ENCODE measurements around the gene SMYD3.
"Not testable (repeated sequence)": the region's sequence is repeated elsewhere in the genome, so short reads cannot be mapped to it uniquely, and the experiment has no call there.

SMYD3 gene

DNA sequence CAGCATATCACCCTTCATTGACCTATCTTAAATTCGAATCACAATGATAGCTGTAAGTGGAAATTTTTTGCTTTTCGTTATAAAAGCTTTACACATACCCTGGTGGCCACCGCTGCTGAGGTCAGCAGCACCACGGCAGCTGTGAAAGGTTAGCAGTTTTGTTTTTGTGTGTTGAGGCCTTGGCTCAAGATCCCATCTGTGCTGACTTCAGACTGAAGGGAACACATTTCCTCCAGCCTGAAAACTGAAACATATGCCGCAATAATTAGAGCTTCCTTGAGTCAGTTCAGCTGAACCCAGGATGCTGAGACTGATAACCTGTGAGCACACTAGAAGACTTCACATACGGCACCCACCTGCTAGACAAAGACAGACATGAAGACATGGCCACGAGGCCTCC is 103.0 kb downstream of the SMYD3 start:
- no peak for DNase-seq

DNA sequence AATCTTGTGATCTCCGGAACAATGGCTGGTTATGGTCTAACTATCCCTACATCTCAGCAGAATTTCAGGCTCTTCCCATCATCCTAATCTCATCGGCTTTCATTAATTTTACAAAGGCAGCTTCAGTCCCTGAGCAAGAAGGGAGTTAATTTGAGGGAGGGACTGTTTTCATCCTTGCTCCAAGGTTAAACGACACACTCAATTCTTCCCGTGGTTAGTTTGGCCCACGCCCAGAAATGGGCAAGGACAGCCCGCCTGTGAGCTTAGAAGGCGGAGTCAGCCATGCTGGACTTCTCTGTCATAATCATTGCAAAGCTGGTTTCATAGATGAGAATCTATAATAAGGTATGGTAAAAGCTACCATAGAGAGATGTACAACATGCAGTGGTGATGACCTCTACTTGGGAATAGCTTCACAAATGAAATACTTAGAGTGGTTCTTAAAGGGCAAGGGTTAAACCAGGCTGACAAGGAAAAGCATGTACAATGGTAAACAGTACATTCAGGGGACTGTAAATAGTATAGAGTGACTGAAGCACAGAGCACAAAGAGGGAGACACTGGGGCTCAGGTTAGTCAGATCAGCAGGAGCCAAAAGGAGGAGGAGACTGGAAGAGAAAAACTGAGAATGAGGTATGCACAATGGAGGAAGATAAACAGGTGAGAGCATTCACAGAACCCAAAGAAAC is 108.8 kb downstream of the SMYD3 start:
- DNase-seq = no peak

DNA sequence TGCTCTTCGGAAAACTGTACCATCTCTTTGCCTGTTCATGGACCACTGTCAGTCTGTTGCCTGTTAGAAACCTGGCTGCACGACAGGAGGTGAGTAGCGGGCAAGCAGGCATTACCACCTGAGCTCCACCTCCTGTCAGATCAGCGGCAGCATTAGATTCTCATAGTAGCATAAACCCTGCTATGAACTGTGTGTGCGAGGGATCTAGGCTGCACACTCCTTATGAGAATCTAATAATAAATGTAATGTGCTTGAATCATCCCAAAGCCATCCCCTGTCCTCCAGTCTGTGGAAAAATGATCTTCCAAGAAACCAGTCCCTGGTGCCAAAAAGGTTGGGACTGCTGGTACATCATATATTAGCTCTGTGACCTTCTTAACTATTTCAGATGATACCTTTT is 110.0 kb downstream of the SMYD3 start:
- DNase-seq = no peak

DNA sequence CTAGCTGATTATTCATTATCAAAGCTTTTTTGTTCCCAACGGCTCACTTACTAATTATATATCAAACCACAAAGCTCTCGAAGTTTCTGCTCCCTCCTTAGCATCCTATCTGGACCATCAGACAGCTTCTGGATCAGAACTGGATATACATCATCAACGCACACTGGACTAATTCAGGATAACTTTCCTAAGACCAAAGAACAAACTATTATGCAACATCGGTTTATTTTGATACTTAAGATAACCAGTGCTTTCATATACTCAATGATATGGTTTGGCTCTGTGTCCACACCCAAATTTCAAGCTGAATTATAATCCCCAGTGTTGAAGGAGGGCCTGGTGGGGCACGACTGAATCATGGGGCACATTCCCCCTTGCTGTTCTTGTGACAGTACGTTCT is 110.8 kb downstream of the SMYD3 start:
- DNase-seq = no peak

DNA sequence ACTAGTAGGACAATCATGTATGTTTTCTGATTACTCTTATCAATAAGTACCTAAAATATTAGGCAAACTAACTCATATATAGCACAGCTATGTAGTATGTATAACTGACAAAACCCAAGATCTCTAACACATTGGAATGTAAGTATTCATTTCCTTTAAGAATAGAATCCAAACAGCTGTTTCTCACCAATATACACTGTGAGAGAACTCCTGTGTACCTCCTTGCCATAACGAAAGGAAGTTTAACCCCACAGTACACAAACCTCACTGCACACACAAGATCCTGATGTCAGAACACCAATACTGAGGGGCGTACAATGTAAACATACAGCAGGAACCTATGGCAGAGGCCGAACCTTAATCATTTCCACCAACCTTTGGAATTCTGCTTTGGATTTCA is 113.0 kb downstream of the SMYD3 start:
- no peak for DNase-seq

DNA sequence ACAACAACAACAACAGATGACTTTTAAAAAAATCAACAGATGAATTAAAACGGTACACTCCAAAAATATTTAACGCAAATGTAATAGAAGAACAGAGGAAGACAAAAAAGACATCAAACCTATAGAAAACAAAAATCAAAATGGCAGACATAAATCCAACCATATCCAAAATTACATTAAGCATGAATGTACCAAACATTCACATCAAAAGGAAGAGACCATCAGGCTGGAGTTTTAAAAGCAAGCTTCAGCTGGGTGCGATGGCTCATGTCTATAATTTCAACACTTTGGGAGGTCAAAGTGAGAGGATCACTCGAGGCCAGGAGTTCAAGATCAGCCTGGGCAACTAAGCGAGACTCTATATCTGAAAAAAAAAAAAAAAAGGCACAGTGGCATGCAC is 116.2 kb downstream of the SMYD3 start:
- DNase-seq = no peak

DNA sequence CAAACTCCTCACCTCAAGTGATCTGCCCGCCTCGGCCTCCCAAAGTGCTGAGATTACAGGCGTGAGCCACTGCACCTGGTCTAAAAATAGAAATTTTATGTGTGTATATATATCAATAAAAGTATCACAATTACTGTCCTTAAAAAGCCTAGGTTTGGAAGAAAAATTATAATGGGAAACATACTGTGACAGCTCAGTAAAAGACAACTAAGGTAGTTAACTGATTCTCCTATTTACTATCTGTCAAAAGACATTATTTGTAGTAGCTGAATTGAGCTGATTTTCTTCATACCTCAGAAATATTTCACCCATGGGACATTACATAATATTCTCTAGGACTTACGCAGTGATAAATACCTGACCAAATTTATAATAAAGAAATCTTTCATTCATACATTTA is 122.5 kb downstream of the SMYD3 start:
- no peak for DNase-seq

DNA sequence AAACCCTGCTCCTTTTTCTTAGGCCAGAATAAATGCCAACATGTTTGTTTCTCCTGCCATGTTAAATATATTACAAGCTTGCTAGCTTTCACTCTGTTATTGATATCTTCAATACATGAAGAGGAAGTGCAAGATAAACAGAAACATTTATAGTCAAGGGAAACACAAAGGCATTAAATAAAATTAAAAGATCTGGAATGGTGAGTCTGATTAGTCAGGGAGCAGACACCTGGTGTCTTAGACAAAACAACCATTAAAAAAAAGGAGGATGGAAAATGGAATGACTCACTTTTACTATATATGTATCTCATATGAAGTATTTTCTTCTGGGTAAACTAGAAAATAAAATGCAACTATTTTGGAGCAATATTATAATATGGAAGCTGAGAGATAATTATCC is 123.3 kb downstream of the SMYD3 start:
- no peak for DNase-seq

DNA sequence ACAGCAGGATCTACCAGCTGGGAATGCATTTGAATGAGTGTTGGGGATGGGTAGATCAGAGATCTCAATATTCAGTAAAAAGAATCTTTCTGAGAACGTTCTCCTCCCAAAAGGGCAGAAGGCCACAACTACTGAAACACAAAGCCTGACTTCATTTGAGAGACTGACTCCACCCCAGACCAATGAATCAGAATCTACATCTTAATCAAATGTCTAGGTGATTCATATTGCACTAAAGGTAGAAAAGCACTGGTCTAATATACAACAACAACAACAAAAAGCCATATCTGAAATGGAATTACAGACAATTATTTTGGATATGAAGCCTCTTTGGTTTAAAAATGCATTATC is 123.9 kb downstream of the SMYD3 start:
- no peak for DNase-seq

DNA sequence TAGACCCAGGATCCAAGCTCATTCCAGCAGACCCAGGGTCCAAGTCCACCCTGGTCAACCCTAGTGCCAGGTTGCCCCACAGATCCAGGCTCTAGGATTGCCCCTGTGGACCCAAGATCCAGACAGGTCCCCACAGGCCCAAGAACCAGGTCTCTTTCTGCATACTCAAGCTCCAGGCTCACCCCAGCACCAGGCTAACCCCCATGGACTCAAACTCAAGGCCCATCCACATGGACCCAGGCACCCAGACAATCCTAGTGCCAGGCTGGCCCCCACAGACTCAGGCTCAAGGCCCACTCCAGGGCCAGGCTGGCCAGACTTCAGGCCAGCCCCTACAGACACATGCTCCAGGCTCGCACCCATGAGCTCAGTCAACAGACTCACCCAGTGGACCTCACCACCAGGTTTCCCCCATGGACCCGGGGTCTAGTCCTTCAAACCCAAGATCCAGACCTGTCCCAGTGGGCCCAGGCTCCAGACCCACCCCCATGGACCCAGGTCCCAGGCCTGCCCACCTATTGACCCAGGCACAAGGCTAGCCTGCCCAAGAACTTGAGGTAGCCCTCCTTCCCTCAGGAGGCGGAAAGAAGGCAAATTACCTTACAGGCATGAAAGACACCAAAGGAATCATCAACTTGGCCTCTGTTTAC is 124.4 kb downstream of the SMYD3 start:
- DNase-seq = no peak

DNA sequence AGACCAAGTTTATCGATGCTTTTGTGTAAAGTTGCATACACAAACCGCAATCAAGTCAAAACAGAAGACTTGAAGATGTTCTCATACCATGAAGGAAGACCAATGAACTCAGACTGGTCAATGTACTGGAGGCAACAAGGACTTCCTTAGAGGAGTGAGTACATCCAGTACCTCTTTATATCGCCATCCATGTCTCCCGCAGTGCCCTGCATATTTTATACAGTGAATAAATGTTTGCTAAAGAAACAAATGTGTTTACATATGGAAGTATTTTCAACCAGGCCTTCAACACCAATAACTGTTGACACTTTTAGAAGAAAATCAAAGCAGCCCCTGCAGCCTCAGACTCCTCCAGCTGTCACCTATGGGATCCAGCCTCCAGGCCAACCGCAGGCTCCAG is 125.6 kb downstream of the SMYD3 start:
- DNase-seq = no peak

DNA sequence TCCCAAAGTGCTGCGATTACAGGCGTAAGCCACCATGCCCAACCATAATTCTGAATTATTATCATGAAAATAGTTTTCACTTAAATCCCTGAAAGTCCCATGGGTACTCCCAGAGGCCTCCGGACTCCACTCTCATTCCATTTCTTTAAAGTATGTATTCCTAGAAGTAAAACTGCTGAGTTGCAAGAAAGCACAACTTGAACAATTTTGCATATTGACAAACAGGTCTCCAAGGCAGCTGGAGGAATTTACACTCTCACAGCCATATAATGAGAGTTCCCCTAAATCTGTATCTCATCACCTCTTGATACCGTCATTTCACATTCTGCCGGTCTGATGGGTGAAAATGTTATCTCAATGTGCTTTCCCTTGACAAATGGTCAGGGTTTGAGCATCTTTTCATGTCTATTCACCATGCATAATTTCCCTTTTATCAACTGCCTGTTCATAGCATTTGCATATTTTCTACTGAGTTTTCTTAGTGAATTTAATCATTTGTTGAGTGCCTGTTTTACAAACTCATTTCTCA is 129.4 kb downstream of the SMYD3 start:
- no peak for DNase-seq

DNA sequence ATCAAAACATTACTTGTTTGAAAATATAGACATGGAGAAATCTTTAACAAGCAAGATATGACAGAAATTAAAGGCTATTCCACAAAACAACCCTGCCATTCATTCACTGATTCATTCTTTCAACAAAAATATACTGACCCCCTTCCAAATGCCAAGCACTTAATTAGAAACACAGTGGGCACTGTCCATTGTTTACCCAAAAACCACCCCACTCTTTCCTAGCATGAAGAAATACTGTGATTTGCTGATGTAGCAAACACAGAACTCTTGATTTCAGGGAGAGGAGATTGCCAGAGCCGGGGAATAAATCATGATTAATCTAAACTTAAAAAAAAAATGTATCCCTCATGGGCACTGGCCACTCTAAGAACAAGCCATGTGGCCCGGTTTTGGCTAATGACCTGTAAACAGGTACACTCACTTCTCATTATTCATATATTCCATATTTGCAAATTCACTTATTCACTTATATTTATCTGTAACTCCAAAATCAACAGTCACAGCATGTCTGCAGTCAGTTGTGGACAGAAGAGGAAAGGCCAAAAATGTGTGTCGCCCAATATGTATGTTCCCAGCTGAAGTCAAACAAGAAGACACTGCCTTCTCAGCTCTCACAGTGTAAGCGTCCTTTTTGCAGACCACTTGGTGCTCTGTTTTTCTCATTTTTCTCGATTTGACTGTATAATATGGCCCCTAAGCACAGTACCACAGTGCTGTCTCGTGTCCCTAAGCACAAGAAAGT is 133.1 kb downstream of the SMYD3 start:
- no peak for DNase-seq

DNA sequence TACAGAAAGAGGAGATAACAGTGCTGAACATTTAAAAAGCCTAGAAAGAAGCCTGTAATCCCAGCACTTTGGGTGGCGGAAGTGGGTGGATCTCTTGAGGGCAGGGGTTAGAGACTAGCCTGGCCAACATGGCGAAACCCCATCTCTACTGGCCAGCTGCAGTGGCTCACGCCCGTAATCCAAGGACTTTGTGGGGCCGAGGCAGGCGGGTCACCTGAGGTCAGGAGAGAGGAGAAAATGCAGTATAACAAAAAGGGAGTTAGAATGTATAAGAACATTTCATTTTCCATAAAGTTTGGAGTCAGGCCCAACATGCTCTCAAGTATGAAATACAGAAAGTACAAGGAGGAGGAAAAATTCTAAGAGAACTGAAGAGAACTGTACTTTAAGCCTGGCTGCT is 134.5 kb downstream of the SMYD3 start:
- no peak for DNase-seq

DNA sequence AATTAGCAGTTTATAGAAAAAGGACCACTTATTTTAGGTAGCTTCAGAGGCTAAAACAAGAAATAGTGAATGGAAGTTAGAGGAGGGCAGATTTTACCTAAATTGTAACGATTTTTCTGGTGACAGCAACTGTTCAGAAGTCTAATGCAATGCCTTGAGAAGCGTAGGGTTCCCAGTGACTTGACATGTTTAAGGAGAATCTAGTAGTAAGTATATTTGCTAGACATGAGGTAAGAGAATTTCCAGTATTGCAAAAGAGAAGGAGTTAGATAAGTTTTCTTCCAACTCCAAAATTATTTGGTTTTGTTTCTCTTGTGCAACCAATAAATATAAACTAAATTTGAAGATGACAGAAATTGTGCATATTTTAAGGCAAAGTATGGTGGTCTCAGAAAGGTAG is 140.0 kb downstream of the SMYD3 start:
- no peak for DNase-seq

DNA sequence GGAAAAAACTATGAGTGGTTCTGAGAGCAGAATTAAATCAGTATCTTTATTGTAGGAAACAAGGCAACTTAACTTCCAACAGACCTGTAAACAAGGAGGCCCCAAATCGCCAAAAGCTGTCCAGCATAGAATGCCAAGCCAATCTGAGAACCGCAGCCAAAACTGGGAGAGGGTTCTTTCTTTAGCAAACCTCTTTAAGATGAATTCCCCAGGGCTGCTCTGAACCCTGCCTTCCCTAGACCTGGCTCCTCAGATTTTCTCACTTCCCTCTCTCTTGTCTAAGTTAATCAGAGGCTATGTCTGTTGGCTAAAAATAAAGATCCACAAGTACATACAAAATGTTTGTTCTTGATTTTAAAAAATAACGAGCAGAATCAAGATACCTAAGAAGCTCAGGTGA is 141.4 kb downstream of the SMYD3 start:
- DNase-seq = no peak

DNA sequence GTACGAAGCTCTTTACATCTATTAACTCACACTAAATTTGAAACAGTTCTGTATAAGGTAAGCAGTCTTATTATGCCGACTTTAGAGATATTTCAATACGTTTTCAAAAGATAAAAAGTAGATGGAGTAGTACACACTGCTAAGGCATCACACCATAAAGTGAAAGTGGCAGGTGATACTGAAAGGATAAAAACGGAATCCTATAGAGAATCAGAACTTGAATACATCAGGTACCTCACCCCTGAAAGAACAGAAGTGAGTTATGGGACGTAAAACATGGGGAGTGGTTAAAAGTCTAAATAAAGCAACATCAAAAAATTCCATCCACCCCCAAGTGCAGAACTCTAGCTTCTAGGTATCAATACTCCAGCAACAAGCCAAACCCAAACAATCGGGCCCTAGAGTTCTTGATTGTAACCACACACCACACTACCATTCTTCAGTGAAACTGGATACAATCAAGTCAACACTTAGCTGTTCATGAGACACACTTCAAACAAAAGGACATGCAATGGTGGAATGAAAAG is 142.6 kb downstream of the SMYD3 start:
- no peak for DNase-seq

DNA sequence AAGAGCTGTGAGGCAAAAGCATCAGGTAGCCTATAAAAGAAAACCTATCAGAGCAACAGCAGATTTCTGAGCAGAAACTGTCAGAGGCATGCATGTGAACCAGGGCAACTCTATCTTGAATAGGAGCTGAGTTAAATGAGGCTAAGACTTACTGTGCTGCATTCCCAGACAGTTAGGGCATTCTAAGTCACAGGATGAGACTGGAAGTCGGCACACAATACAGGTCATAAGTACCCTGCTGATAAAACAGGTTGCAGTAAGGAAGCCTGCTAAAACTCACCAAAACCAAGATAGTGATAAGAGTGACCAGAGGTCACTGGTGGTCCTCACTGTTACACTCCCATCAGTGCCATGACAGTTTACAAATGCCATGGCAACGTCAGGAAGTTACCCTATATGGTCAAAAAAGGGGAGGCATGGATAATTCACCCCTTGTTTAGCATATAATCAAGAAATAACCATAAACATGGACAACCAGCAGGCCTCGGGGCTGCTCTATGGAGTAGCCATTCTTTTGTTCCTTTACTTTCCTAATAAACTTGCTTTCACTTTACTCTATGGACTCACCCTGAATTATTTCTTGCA is 150.0 kb downstream of the SMYD3 start:
- DNase-seq = not testable (repeated sequence)

DNA sequence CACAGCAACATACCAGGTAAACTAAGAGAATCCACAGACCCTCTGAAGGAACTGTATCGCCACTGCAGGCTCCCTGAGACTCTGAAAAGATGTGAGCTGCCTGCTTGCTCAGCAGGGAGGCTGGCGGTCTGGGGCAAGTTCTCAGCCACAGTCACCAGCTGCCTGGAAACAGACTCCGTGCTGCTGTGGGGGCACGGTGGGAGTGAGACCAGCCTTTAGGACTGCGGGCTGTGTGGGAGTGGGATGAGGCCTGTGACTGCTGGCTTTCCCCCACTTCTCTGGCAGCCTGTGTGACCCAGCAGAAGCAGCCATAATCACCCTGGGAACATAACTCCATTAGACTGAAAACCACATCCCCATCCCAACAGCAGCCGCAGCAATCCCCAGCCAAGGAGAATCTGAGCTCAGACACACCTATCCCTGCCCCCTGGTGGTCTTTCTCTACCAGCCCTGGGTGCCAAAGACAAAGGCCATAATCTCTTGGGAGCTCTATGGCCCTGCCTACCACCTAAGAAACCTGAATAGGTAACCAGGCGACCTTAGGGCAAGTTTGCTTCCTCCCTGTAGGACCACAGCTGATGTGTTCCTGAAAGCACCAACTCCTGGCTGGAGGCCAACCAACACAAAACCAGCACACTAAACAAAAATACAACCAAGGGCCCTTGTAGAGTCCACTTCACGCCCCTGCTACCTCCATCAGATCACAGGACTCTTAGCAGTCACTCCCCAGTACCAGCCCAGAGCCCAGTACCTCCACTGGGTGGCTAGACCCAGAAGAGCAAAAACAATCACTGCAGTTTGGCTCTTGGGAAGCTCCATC is 151.5 kb downstream of the SMYD3 start:
- no peak for DNase-seq

DNA sequence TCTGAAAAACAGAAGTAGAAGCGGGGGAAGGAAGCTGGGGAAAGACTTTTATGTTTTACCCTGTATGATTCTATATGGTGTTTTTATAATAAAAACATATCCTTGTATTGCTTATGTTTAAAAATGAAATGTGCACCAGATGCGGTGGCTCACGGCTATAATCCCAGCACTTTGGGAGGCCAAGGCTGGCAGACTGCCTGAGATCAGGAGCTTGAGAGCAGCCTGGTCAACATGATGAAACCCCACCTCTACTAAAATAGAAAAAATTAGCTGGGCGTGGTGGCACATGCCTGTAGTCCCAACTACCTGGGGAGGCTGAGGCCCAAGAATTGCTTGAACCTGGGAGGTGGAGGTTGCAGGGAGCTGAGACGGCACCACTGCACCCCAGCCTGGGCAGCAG is 155.4 kb downstream of the SMYD3 start:
- no peak for DNase-seq

DNA sequence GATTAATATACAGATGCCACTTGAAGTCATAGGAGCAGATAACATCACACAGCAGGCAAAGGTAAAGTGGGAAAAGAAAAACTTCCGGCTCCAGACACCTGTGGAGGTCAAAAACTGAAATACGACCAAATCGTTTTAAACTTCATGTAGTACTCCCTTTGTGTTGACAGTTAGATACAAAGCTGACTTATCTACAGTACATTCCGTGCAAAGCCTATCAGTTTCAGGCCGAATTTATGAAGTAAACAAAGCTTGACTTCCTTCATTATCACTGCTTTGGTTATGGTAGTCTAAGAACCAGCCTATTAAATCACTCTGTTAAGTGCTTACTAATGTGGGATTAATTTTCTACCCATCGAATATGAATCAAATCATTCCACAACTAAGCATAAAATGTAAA is 156.3 kb downstream of the SMYD3 start:
- no peak for DNase-seq

DNA sequence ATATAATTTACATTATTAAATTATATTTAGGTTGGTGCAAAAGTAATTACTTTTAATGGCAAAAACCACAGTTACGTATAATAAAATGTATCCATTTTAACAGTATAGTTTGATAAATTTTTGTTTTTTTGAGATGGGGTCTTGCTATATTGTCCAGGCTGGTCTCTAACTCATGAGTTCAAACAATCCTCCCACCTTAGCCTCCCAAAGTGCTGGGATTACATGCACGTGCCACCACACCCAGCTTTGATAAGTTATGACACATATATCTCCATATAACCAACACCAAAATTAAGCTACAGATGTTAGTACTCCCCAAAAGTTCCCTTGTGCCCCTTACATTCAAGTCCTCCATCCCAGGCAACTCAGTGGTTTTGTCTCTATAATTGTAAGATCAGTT is 163.1 kb downstream of the SMYD3 start:
- no peak for DNase-seq

DNA sequence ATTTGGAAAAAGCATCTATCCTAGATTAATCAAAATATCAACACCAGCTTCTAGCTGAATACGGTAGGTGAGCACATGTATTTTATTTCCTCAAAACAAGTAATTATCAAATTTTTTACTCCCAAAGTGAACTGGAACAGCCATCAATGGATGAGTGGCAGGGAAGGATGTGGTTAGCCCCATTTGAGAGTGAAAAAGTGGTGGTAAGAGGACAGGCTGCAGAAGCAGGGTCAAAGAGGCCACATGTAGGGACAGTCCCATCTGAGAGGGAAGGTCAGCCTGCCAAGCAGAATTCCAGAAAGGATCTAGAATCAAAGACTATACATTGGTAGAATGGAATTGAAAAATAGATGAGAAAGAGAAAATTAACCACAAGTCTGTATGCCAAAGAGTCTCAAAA is 163.8 kb downstream of the SMYD3 start:
- no peak for DNase-seq

All from CD4-positive, alpha-beta T cell treated with Interleukin-21 for 1 hour (primary cell).